HepG2 (cell line): ENCODE data around the gene MYD88. TPM values are rescaled to one million over a fixed set of nuclear protein-coding genes. Genes with fewer than 3 reads are reported as not detected.

ENCODE experiments used
- ATF4 ChIP-seq, 2 experiments: fragments of 450-650 bp in 1 of 2; sonication (generic) in 1 of 2; formaldehyde crosslinking; IDR thresholded peaks; 2 replicates each; pipeline versions ENCODE4 v1.5.0 to v1.8.0; 2020 to 2022; ENCODE audit warnings: mild to moderate bottlenecking in 1 of 2, missing genetic modification reagents in 1 of 2
- ATRX ChIP-seq: sonication (generic); formaldehyde crosslinking; IDR thresholded peaks from 2 replicates; pipeline ENCODE4 v1.4.0; 2020; ENCODE audit warnings: missing genetic modification reagents, borderline replicate concordance
- CREB1 ChIP-seq, 2 experiments: fragments of 450-650 bp in 1 of 2; IDR thresholded peaks; 2 replicates each; pipeline ENCODE4 v1.6.1; 2016 to 2017; ENCODE audit warnings: control low read depth in 1 of 2, mild to moderate bottlenecking in 1 of 2, missing compliant biosample characterization in 1 of 2, missing genetic modification characterization in 1 of 2
- EEA1 ChIP-seq: sonication (generic); formaldehyde crosslinking; IDR thresholded peaks from 2 replicates; pipeline ENCODE4 v1.5.1; 2020; ENCODE audit warnings: mild to moderate bottlenecking, missing genetic modification reagents, borderline replicate concordance
- HHEX ChIP-seq: IDR thresholded peaks from 2 replicates; pipeline ENCODE4 v1.6.1; 2016; ENCODE audit warnings: control low read depth
- HIVEP1 ChIP-seq: sonication (generic); formaldehyde crosslinking; IDR thresholded peaks from 2 replicates; pipeline ENCODE4 v1.4.0; 2020; ENCODE audit warnings: mild to moderate bottlenecking, missing genetic modification reagents
- KLF16 ChIP-seq, 2 experiments: sonication (generic) in 1 of 2; formaldehyde crosslinking in 1 of 2; IDR thresholded peaks; 2 replicates each; pipeline versions ENCODE4 v1.6.1 to v1.8.0; 2016 to 2023; ENCODE audit warnings: missing genetic modification reagents in 2 of 2, missing compliant biosample characterization in 1 of 2
- REXO4 ChIP-seq: sonication (generic); formaldehyde crosslinking; IDR thresholded peaks from 2 replicates; pipeline ENCODE4 v1.8.0; 2022; ENCODE audit warnings: missing genetic modification reagents, mild to moderate bottlenecking, borderline replicate concordance
- STAG1 ChIP-seq: sonication (generic); formaldehyde crosslinking; IDR thresholded peaks from 2 replicates; pipeline ENCODE4 v1.4.0; 2020; ENCODE audit warnings: missing genetic modification reagents
- ZBTB21 ChIP-seq: sonication (generic); formaldehyde crosslinking; IDR thresholded peaks from 2 replicates; pipeline ENCODE4 v1.4.0; 2020; ENCODE audit warnings: missing genetic modification reagents
- ZMYM2 ChIP-seq: sonication (generic); formaldehyde crosslinking; IDR thresholded peaks from 2 replicates; pipeline ENCODE4 v1.8.0; 2022; ENCODE audit warnings: mild to moderate bottlenecking, missing genetic modification reagents
- ZNF160 ChIP-seq: sonication (generic); formaldehyde crosslinking; IDR thresholded peaks from 2 replicates; pipeline ENCODE4 v1.8.0; 2022; ENCODE audit warnings: mild to moderate bottlenecking, inconsistent platforms, missing genetic modification reagents
- ZNF224 ChIP-seq: sonication (generic); formaldehyde crosslinking; IDR thresholded peaks from 2 replicates; pipeline ENCODE4 v1.5.0; 2020; ENCODE audit warnings: mild to moderate bottlenecking, missing genetic modification reagents
- ZNF333 ChIP-seq: sonication (generic); formaldehyde crosslinking; IDR thresholded peaks from 2 replicates; pipeline ENCODE4 v1.4.0; 2020; ENCODE audit warnings: mild to moderate bottlenecking, missing genetic modification reagents, borderline replicate concordance
- ZNF451 ChIP-seq: sonication (generic); formaldehyde crosslinking; IDR thresholded peaks from 2 replicates; pipeline ENCODE4 v1.5.0; 2020; ENCODE audit warnings: mild to moderate bottlenecking, missing genetic modification reagents
- ZNF484 ChIP-seq: sonication (generic); formaldehyde crosslinking; IDR thresholded peaks from 2 replicates; pipeline ENCODE4 v1.5.1; 2020; ENCODE audit warnings: mild to moderate bottlenecking, low read depth, missing genetic modification reagents, borderline replicate concordance
- ZNF510 ChIP-seq: sonication (generic); formaldehyde crosslinking; IDR thresholded peaks from 2 replicates; pipeline ENCODE4 v1.4.0; 2020; ENCODE audit warnings: low read depth, mild to moderate bottlenecking, missing genetic modification reagents
- ZNF567 ChIP-seq: sonication (generic); formaldehyde crosslinking; IDR thresholded peaks from 2 replicates; pipeline ENCODE4 v1.8.1; 2023; ENCODE audit warnings: mild to moderate bottlenecking, missing genetic modification reagents, borderline replicate concordance
- polyA plus RNA-seq, 8 experiments: library from polyadenylated mRNA; depleted of rRNA in 3 of 8; stranded (reverse) in 7 of 8; unstranded in 1 of 8; fragments of >200 nt; fragmentation: Illumina TruSeq in 4 of 8; extraction: Trizol in 4 of 8; gene quantifications; 2 replicates each; pipeline versions ENCODE4 v1.2.1 to v1.2.3, GENCODE V29; 2011 to 2016; ENCODE audit warnings: low read depth in 4 of 8, missing spikeins in 1 of 8, mixed read lengths in 1 of 8; ENCODE audit not compliant: insufficient read depth in 1 of 8
- total RNA-seq, 5 experiments: library from RNA; depleted of rRNA; stranded (reverse); fragments of >200 nt; fragmentation: Illumina TruSeq; extraction: Trizol; gene quantifications; 2 replicates each; pipeline ENCODE4 v1.2.3, GENCODE V29; 2016; ENCODE audit warnings: low read depth in 1 of 5
- TF ChIP-seq, protein P1 (sequence below): sonication (generic); formaldehyde crosslinking; IDR thresholded peaks from 2 replicates; pipeline ENCODE4 v1.5.0; 2020; ENCODE audit warnings: missing genetic modification reagents
- TF ChIP-seq, protein P2 (sequence below): sonication (generic); formaldehyde crosslinking; IDR thresholded peaks from 2 replicates; pipeline ENCODE4 v1.8.0; 2022; ENCODE audit warnings: low read depth, missing genetic modification reagents
- TF ChIP-seq, protein P3 (sequence below): sonication (generic); formaldehyde crosslinking; IDR thresholded peaks from 2 replicates; pipeline ENCODE4 v1.5.0; 2020; ENCODE audit warnings: mild to moderate bottlenecking, low read depth, missing genetic modification reagents, borderline replicate concordance
- TF ChIP-seq, protein P4 (sequence below): IDR thresholded peaks from 2 replicates; pipeline ENCODE4 v1.6.1; 2012; ENCODE audit warnings: low read depth, low read length, improper control_type of control experiment

MYD88 gene
- total and polyA plus RNA-seq, 2 of the 13 experiments (the other 11 are each of a cell fraction or from before 2014, with no cell fraction given), result 7.6 to 32.7 TPM

DNA sequence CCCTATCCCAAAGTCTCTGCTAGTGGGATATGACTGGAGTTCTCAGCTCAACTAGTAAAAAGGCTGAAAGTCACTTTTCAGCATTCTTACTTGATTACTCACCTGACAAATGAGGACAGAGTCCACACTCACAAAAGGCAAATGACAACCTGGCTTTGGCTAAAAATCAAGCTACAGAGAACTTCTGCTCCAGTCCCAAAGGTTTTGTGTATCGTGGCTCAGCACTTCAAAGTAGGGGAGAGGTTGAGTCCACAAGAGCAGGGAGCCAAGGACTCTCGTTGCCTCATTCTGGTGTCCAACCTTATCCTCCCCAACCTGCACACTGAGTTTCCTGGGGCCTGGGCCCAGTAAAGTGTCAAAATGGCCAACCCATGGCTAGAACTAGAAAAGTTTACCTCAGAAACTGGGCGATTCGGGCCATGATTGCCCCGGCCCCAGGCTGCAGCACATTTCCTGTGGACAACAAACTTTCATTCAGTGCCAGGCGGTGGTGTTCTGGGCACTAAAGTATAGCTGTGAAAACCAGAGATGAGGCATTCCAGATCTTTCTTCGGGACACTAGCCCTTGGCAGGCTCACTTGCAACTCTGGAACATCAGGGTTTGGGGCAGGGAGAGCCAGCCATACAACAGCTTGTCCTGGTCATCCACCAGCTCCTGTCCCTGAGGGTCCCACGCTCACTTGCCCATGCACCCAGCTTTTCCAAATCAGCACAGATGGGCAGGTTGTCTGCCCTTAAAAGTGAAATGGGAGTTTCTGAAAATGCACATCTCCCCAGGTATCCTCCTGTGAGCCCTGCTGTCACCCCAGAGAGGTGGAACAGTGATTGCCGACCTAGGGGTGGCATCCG is 4.7 kb upstream of the MYD88 start (continued):
- TF ChIP-seq CREB1 (IDR thresholded peaks at IDR 0.05), result 0 out of 2 replicates have a peak, but pooled peaks have one; percentile 19
- no peak for TF ChIP-seq CREB1 (CRISPR knock-in tag; IDR thresholded peaks at IDR 0.05)
- 0 out of 2 replicates have a peak, but pooled peaks have one; percentile 73 for TF ChIP-seq ZNF567 (CRISPR knock-in tag)
- TF ChIP-seq, protein P1, sequence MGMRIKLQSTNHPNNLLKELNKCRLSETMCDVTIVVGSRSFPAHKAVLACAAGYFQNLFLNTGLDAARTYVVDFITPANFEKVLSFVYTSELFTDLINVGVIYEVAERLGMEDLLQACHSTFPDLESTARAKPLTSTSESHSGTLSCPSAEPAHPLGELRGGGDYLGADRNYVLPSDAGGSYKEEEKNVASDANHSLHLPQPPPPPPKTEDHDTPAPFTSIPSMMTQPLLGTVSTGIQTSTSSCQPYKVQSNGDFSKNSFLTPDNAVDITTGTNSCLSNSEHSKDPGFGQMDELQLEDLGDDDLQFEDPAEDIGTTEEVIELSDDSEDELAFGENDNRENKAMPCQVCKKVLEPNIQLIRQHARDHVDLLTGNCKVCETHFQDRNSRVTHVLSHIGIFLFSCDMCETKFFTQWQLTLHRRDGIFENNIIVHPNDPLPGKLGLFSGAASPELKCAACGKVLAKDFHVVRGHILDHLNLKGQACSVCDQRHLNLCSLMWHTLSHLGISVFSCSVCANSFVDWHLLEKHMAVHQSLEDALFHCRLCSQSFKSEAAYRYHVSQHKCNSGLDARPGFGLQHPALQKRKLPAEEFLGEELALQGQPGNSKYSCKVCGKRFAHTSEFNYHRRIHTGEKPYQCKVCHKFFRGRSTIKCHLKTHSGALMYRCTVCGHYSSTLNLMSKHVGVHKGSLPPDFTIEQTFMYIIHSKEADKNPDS (CRISPR knock-in tag), result 0 out of 2 replicates have a peak, but pooled peaks have one; percentile 28
- TF ChIP-seq ZNF160 (CRISPR knock-in tag), result peak; percentile 14; the same call in 1 of the 2 replicates
- peak; percentile 83; the same call in 1 of the 2 replicates for TF ChIP-seq ZNF224 (CRISPR knock-in tag)
- peak; percentile 57 for TF ChIP-seq ZBTB21 (CRISPR knock-in tag)
- TF ChIP-seq EEA1 (CRISPR knock-in tag), result no peak
- TF ChIP-seq ZNF451 (CRISPR knock-in tag), result peak; percentile 57; the same call in 1 of the 2 replicates
- peak; percentile 38; the same call in 1 of the 2 replicates for TF ChIP-seq ZNF333 (CRISPR knock-in tag)
- no peak for TF ChIP-seq HHEX (CRISPR knock-in tag)
- TF ChIP-seq ATRX (CRISPR knock-in tag), result no peak
- peak in 1 of 2 experiments; percentile 66; a peak in 2 of 4 replicates for TF ChIP-seq KLF16 (CRISPR knock-in tag; IDR thresholded peaks at IDR 0.05)
- TF ChIP-seq HIVEP1 (CRISPR knock-in tag), result no peak
- TF ChIP-seq, protein P2, sequence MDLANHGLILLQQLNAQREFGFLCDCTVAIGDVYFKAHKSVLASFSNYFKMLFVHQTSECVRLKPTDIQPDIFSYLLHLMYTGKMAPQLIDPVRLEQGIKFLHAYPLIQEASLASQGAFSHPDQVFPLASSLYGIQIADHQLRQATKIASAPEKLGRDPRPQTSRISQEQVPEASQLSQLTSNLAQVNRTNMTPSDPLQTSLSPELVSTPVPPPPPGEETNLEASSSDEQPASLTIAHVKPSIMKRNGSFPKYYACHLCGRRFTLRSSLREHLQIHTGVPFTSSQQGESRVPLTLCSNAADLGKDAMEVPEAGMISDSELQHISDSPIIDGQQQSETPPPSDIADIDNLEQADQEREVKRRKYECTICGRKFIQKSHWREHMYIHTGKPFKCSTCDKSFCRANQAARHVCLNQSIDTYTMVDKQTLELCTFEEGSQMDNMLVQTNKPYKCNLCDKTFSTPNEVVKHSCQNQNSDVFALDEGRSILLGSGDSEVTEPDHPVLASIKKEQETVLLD (CRISPR knock-in tag), result no peak
- no peak for TF ChIP-seq ZNF484 (CRISPR knock-in tag)
- TF ChIP-seq, protein P3, sequence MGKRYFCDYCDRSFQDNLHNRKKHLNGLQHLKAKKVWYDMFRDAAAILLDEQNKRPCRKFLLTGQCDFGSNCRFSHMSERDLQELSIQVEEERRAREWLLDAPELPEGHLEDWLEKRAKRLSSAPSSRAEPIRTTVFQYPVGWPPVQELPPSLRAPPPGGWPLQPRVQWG (CRISPR knock-in tag), result no peak
- no peak for TF ChIP-seq ZNF510 (CRISPR knock-in tag)
- TF ChIP-seq ATF4 (CRISPR knock-in tag; IDR thresholded peaks at IDR 0.05), result peak in 1 of 2 experiments; percentile 83; a peak in 2 of 4 replicates
- TF ChIP-seq REXO4 (CRISPR knock-in tag), result no peak
- peak; percentile 82 for TF ChIP-seq ZMYM2
- TF ChIP-seq, protein P4, sequence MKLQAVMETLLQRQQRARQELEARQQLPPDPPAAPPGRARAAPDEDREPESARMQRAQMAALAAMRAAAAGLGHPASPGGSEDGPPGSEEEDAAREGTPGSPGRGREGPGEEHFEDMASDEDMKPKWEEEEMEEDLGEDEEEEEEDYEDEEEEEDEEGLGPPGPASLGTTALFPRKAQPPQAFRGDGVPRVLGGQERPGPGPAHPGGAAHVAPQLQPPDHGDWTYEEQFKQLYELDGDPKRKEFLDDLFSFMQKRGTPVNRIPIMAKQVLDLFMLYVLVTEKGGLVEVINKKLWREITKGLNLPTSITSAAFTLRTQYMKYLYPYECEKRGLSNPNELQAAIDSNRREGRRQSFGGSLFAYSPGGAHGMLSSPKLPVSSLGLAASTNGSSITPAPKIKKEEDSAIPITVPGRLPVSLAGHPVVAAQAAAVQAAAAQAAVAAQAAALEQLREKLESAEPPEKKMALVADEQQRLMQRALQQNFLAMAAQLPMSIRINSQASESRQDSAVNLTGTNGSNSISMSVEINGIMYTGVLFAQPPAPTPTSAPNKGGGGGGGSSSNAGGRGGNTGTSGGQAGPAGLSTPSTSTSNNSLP, result peak; percentile 30; the same call in 1 of the 2 replicates
- TF ChIP-seq STAG1 (CRISPR knock-in tag), result no peak
